Lung (tissue), 12 donors: ENCODE measurements around the gene AP4M1. TPM values are rescaled to one million over a fixed set of nuclear protein-coding genes. Genes with fewer than 3 reads are reported as not detected.
"Not testable (repeated sequence)": the region's sequence is repeated elsewhere in the genome, so short reads cannot be mapped to it uniquely, and the experiment has no call there.

Experiments used
- ATAC-seq: fragments of 200-7000 bp; cut with Tn5 transposase; one replicate; pipeline ENCODE4 v1.9.1; 2020; ENCODE audit warnings: moderate number of reproducible peaks; ENCODE audit not compliant: insufficient read depth, low FRiP score
- DNase-seq, 3 donors: peaks; one replicate each; pipeline ENCODE4 v3.0.0-alpha.2; 2013 to 2017
- H3K27ac ChIP-seq, 2 donors: one replicate each; pipeline ENCODE4 v1.5.1; 2013; ENCODE audit warnings: mild to moderate bottlenecking in 2 of 2, moderate library complexity in 2 of 2, control low read depth in 1 of 2, inconsistent platforms in 1 of 2, low read depth in 1 of 2, low read length in 1 of 2
- H3K27me3 ChIP-seq, 3 donors: one replicate each; pipeline ENCODE4 v1.5.1; 2013; ENCODE audit warnings: low read length in 2 of 3; ENCODE audit not compliant: control insufficient read depth in 3 of 3, insufficient read depth in 3 of 3
- H3K36me3 ChIP-seq, 4 donors: one replicate each; pipeline ENCODE4 v1.5.1; 2013; ENCODE audit warnings: low read length in 4 of 4, mild to moderate bottlenecking in 1 of 4, moderate library complexity in 1 of 4; ENCODE audit not compliant: control insufficient read depth in 4 of 4, insufficient read depth in 4 of 4
- H3K4me1 ChIP-seq, 5 donors: one replicate each; pipeline ENCODE4 v1.5.1; 2013; ENCODE audit warnings: low read length in 5 of 5, mild to moderate bottlenecking in 2 of 5, moderate library complexity in 1 of 5; ENCODE audit not compliant: control insufficient read depth in 5 of 5, insufficient read depth in 5 of 5
- H3K4me3 ChIP-seq: one replicate; pipeline ENCODE4 v1.5.1; 2013; ENCODE audit warnings: mild to moderate bottlenecking, control low read depth, moderate library complexity
- H3K9ac ChIP-seq, 2 donors: one replicate each; pipeline ENCODE4 v1.5.1; 2013; ENCODE audit warnings: low read length in 2 of 2, control low read depth in 1 of 2; ENCODE audit not compliant: insufficient read depth in 1 of 2
- H3K9me3 ChIP-seq, 4 donors: one replicate each; pipeline ENCODE4 v1.5.1; 2013; ENCODE audit warnings: low read length in 3 of 4, mild to moderate bottlenecking in 1 of 4, moderate library complexity in 1 of 4; ENCODE audit not compliant: control insufficient read depth in 4 of 4, insufficient read depth in 3 of 4
- CTCF ChIP-seq: IDR thresholded peaks from 2 replicates; pipeline ENCODE4 v1.5.1; 2012; ENCODE audit warnings: mild to moderate bottlenecking; ENCODE audit errors: control extremely low read depth, extremely low read depth
- WGBS, 2 donors: extraction: QIAGEN DNeasy Blood & Tissue Kit; methylation state at CpG; one replicate each; pipeline ENCODE4 v1.1.7; 2013; 5-methylcytosine and 5-hydroxymethylcytosine counted together
- polyA plus RNA-seq, 2 donors: library from polyadenylated mRNA; stranded (reverse); fragments of 200-250 nt; gene quantifications; one replicate each; pipeline ENCODE4 v1.2.1, GENCODE V29; 2013
- total RNA-seq, 2 donors: library from RNA; depleted of rRNA in 1 of 2; stranded (reverse); fragments of >200 nt in 1 of 2; gene quantifications; one replicate each; pipeline ENCODE4 v1.2.1, GENCODE V29; 2014 to 2021
- donor health status: control.
- donor health status: control.
- donor health status: Bipolar disorder and iron deficiency.
- donor health status: healthy.
- donor health status: DM: yes; HTN: yes; CAD: no.

Gene AP4M1
- total and polyA plus RNA-seq, 4 donors = 14.8 to 24.2 (median 17.1) TPM

GRCh38 chr7:100141555-100141949 is 40.1 kb downstream of the AP4M1 start:
- WGBS, 2 donors = 38 to 59% methylated on average over 3 of the region's 3 CpGs
- no peak overlapping the region for H3K27ac ChIP-seq
- DNase-seq (no peak), ATAC-seq (no peak)
- no peaks in the 10 kb centered on the region for H3K27me3 ChIP-seq
- no peaks in the 10 kb centered on the region for H3K4me1 ChIP-seq
- TF ChIP-seq CTCF = no peak
- H3K4me3 ChIP-seq = no peak overlapping the region
- H3K9me3 ChIP-seq = no peaks in the 10 kb centered on the region
- H3K9ac ChIP-seq = no peak overlapping the region
- no peaks in the 10 kb centered on the region for H3K36me3 ChIP-seq

- no peak for TF ChIP-seq CTCF
- no peaks in the 10 kb centered on the region for H3K36me3 ChIP-seq
- no peak for ATAC-seq
- H3K4me3 ChIP-seq = no peak overlapping the region
- no peaks in the 10 kb centered on the region for H3K9me3 ChIP-seq
- no peak overlapping the region for H3K27ac ChIP-seq
- DNase-seq = no peak
- no peaks in the 10 kb centered on the region for H3K27me3 ChIP-seq
- H3K9ac ChIP-seq = no peak overlapping the region
- WGBS, 2 donors = 89 to 97% methylated on average over 3 of the region's 3 CpGs
- H3K4me1 ChIP-seq = no peaks in the 10 kb centered on the region
These were observed 41.0 kb downstream of the AP4M1 start for GRCh38 chr7:100142461-100142860.

GRCh38 chr7:100146350-100146749 is 44.9 kb downstream of the AP4M1 start:
- not testable (repeated sequence) for H3K27ac ChIP-seq, H3K4me3 ChIP-seq, ATAC-seq, H3K27me3 ChIP-seq, H3K9ac ChIP-seq, DNase-seq, H3K9me3 ChIP-seq, H3K36me3 ChIP-seq
- peaks cover 0 to 15% (median 0%) of the 10 kb centered on the region in 5 donors for H3K4me1 ChIP-seq
- 68 to 81% methylated on average over 4 of the region's 4 CpGs for WGBS, 2 donors

- Histone ChIP-seq H3K27ac (no peak overlapping the region), H3K27me3 (no peaks in the 10 kb centered on the region), H3K9me3 (no peaks in the 10 kb centered on the region), H3K4me3 (no peak overlapping the region), H3K9ac (no peak overlapping the region), H3K36me3 (no peaks in the 10 kb centered on the region), H3K4me1 (peaks cover 0 to 15% (median 0%) of the 10 kb centered on the region in 5 donors)
- no peak for DNase-seq
- 91 to 98% methylated on average over 2 of the region's 2 CpGs for WGBS, 2 donors
- TF ChIP-seq CTCF = no peak
- no peak for ATAC-seq
These were observed 45.8 kb downstream of the AP4M1 start for GRCh38 chr7:100147278-100147677.
